ENCODE measurements around the gene TGFBR2.

Gene TGFBR2

GRCh38 chr3:30567139-30567753 lies 39.2 kb upstream of the TGFBR2 start:
- Histone ChIP-seq H3K79me2 (ENCODE audit: insufficient read depth, low read length) (no peaks in the 10 kb centered on the region), H3K27ac (ENCODE audit: low read depth, low read length) (no peak overlapping the region), H3F3A (ENCODE audit: insufficient read depth) (no peaks in the 10 kb centered on the region), H2AFZ (ENCODE audit: low read depth, low read length, severe bottlenecking) (no peak overlapping the region), H3K36me3 (ENCODE audit: low read length) (no peaks in the 10 kb centered on the region), H4K20me1 (ENCODE audit: low read depth, low read length) (no peaks in the 10 kb centered on the region), H3K27me3 (ENCODE audit: low read length) (no peaks in the 10 kb centered on the region), H3K9ac (ENCODE audit: low read length) (no peak overlapping the region), H3K4me3 (ENCODE audit: insufficient read depth, low read length, poor library complexity, severe bottlenecking) (no peak overlapping the region), H3K4me2 (ENCODE audit: low read depth, low read length, poor library complexity, severe bottlenecking) (no peak overlapping the region), H3K9me2 (replicated peaks; ENCODE audit: insufficient read depth, low read length) (no peaks in the 10 kb centered on the region), H3K9me3 (ENCODE audit: insufficient read depth, low read length) (no peaks in the 10 kb centered on the region)
- TF ChIP-seq CTCF (IDR thresholded peaks at IDR 0.05; ENCODE audit: insufficient read depth, low read length, poor library complexity, severe bottlenecking) = no peak

GRCh38 chr3:30576946-30577345 lies 29.5 kb upstream of the TGFBR2 start:
- no peak overlapping the region for H3K27ac ChIP-seq (ENCODE audit: low read depth, low read length)
- no peaks in the 10 kb centered on the region for H3K27me3 ChIP-seq (ENCODE audit: low read length)
- no peak overlapping the region for H3K4me3 ChIP-seq (ENCODE audit: insufficient read depth, low read length, poor library complexity, severe bottlenecking)
- no peak overlapping the region for H2AFZ ChIP-seq (ENCODE audit: low read depth, low read length, severe bottlenecking)
- H3K9me2 ChIP-seq (replicated peaks; ENCODE audit: insufficient read depth, low read length) = no peaks in the 10 kb centered on the region
- H3K36me3 ChIP-seq (ENCODE audit: low read length) = no peaks in the 10 kb centered on the region
- no peak for TF ChIP-seq EZH2phosphoT487 (conservative IDR thresholded peaks at IDR 0.05; ENCODE audit: low read length)
- no peak for TF ChIP-seq CTCF (IDR thresholded peaks at IDR 0.05; ENCODE audit: insufficient read depth, low read length, poor library complexity, severe bottlenecking)
- H3K9ac ChIP-seq (ENCODE audit: low read length) = no peak overlapping the region
- no peak overlapping the region for H3K4me2 ChIP-seq (ENCODE audit: low read depth, low read length, poor library complexity, severe bottlenecking)
- no peaks in the 10 kb centered on the region for H3F3A ChIP-seq (ENCODE audit: insufficient read depth)
- no peaks in the 10 kb centered on the region for H4K20me1 ChIP-seq (ENCODE audit: low read depth, low read length)
- H3K79me2 ChIP-seq (ENCODE audit: insufficient read depth, low read length) = no peaks in the 10 kb centered on the region
- H3K9me3 ChIP-seq (ENCODE audit: insufficient read depth, low read length) = no peaks in the 10 kb centered on the region

GRCh38 chr3:30577788-30578187 lies 28.6 kb upstream of the TGFBR2 start:
- Histone ChIP-seq H2AFZ (ENCODE audit: low read depth, low read length, severe bottlenecking) (no peak overlapping the region), H3K4me2 (ENCODE audit: low read depth, low read length, poor library complexity, severe bottlenecking) (no peak overlapping the region)
- TF ChIP-seq EZH2phosphoT487 (conservative IDR thresholded peaks at IDR 0.05; ENCODE audit: low read length) (no peak), CTCF (IDR thresholded peaks at IDR 0.05; ENCODE audit: insufficient read depth, low read length, poor library complexity, severe bottlenecking) (no peak)

More at GRCh38 chr3:30577788-30578187, 28.6 kb upstream of the TGFBR2 start:
- H3K4me3 ChIP-seq (ENCODE audit: insufficient read depth, low read length, poor library complexity, severe bottlenecking) = no peak overlapping the region
- H3F3A ChIP-seq (ENCODE audit: insufficient read depth) = no peaks in the 10 kb centered on the region
- no peaks in the 10 kb centered on the region for H3K36me3 ChIP-seq (ENCODE audit: low read length)
- H3K27ac ChIP-seq (ENCODE audit: low read depth, low read length) = no peak overlapping the region
- H4K20me1 ChIP-seq (ENCODE audit: low read depth, low read length) = no peaks in the 10 kb centered on the region
- no peak overlapping the region for H3K9ac ChIP-seq (ENCODE audit: low read length)
- H3K9me3 ChIP-seq (ENCODE audit: insufficient read depth, low read length) = no peaks in the 10 kb centered on the region
- H3K79me2 ChIP-seq (ENCODE audit: insufficient read depth, low read length) = no peaks in the 10 kb centered on the region
- H3K27me3 ChIP-seq (ENCODE audit: low read length) = no peaks in the 10 kb centered on the region
- H3K9me2 ChIP-seq (replicated peaks; ENCODE audit: insufficient read depth, low read length) = no peaks in the 10 kb centered on the region

All from SU-DHL-6 (cell line).